ENCODE data around the gene CYP2R1.
A peak's percentile ranks its signal among the peaks of the same experiment; 100 is the strongest.

Gene CYP2R1

DNA sequence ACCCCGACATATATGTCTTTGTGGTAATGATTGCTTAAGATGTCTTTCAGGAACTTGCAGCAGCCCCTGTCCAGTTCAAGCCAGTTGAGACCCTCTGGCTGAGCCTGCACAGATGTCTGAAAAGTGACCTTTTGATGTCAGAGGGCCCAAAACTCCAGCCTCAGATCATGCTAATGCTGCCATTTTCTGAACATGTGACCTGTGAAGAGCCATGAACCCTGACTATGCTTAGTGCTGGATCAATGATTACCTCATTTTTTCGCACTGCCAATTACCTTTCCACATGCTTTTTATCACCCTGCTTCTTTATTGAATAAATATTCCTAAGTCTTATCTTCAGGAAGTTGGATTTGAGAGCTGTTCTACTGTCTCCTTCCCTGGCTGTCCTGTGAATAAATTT lies 6.9 kb upstream of the CYP2R1 start:
- H2BK120ac ChIP-seq (ENCODE audit: low read depth, low read length) = no peak overlapping the region
- no peaks in the 10 kb centered on the region for H3K79me1 ChIP-seq (ENCODE audit: low read depth, low read length)
- no peaks in the 10 kb centered on the region for H3K36me3 ChIP-seq (replicated peaks in 1 of 2; ENCODE audit: control insufficient read depth in 2 of 2, insufficient read depth in 2 of 2, low read length in 2 of 2)
- no peaks in the 10 kb centered on the region for H3K9me3 ChIP-seq (replicated peaks in 1 of 2; ENCODE audit: control insufficient read depth in 2 of 2, insufficient read depth in 1 of 2, low read depth in 1 of 2, low read length in 2 of 2)
- no peak overlapping the region for H4K8ac ChIP-seq (ENCODE audit: low read depth, low read length)
- H3K27me3 ChIP-seq (ENCODE audit: control insufficient read depth in 3 of 3, insufficient read depth in 3 of 3, low read depth in 1 of 3, low read length in 3 of 3) = no peaks in the 10 kb centered on the region
- H3K23ac ChIP-seq (ENCODE audit: low read depth, low read length, poor library complexity) = no peak overlapping the region
- H2BK5ac ChIP-seq (ENCODE audit: low read length) = no peak overlapping the region
- DNase-seq (ENCODE audit: low spot score) = no peak
- H3K4me3 ChIP-seq (ENCODE audit: low read length in 2 of 2) = no peak overlapping the region
- H3K14ac ChIP-seq (ENCODE audit: low read length) = no peak overlapping the region
- no peak overlapping the region for H4K91ac ChIP-seq (ENCODE audit: low read depth, low read length, poor library complexity)
- H2AK5ac ChIP-seq (ENCODE audit: low read depth, low read length) = no peak overlapping the region
- no CpG with 5 or more reads among the region's 2 CpGs for WGBS, 2 donors (ENCODE audit: extremely low coverage in 2 of 2, insufficient read length in 2 of 2, insufficient replicate concordance in 1 of 2)
- no peak overlapping the region for H3K18ac ChIP-seq (ENCODE audit: low read length)
- no peak overlapping the region for H2BK15ac ChIP-seq (ENCODE audit: low read length)
- H3K4me2 ChIP-seq (ENCODE audit: insufficient read depth, low read length, poor library complexity, severe bottlenecking) = no peak overlapping the region
- H3K9ac ChIP-seq (ENCODE audit: low read depth, low read length, poor library complexity) = no peak overlapping the region
- peak overlapping the region; percentile 36 for H2AFZ ChIP-seq (ENCODE audit: low read length)
- H3K4ac ChIP-seq (ENCODE audit: low read length) = no peak overlapping the region
- H3K4me1 ChIP-seq (ENCODE audit: control insufficient read depth in 2 of 2, insufficient read depth in 1 of 2, low read depth in 1 of 2, low read length in 2 of 2) = no peaks in the 10 kb centered on the region
- H3K27ac ChIP-seq (replicated peaks; ENCODE audit: low read length) = no peak overlapping the region
- no peak overlapping the region for H2BK12ac ChIP-seq (ENCODE audit: low read length)

DNA sequence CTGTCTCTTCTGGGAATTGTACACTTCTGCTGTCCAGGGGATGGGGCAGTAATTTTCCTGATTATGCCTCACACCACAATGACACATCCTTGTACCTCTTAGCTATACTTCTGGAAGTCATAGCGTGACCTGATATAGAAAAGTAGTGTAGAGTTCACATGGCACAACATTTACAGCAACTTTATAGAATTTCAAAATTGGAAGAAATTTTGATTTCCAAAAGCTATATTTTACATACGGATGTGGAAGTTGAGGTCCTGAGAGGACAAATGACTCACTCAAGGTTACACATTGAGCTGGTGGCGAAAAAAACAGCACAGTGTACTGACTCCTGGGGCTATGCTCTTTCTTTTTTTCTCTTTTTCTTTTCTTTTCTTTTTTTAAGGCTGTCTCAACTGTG lies 6.3 kb upstream of the CYP2R1 start:
- Histone ChIP-seq H3K4me1 (ENCODE audit: control insufficient read depth in 2 of 2, insufficient read depth in 1 of 2, low read depth in 1 of 2, low read length in 2 of 2) (no peaks in the 10 kb centered on the region), H3K4me3 (ENCODE audit: low read length in 2 of 2) (no peak overlapping the region)
- WGBS, 2 donors (ENCODE audit: extremely low coverage in 2 of 2, insufficient read length in 2 of 2, insufficient replicate concordance in 1 of 2) = no CpG with 5 or more reads among the region's 3 CpGs

DNA sequence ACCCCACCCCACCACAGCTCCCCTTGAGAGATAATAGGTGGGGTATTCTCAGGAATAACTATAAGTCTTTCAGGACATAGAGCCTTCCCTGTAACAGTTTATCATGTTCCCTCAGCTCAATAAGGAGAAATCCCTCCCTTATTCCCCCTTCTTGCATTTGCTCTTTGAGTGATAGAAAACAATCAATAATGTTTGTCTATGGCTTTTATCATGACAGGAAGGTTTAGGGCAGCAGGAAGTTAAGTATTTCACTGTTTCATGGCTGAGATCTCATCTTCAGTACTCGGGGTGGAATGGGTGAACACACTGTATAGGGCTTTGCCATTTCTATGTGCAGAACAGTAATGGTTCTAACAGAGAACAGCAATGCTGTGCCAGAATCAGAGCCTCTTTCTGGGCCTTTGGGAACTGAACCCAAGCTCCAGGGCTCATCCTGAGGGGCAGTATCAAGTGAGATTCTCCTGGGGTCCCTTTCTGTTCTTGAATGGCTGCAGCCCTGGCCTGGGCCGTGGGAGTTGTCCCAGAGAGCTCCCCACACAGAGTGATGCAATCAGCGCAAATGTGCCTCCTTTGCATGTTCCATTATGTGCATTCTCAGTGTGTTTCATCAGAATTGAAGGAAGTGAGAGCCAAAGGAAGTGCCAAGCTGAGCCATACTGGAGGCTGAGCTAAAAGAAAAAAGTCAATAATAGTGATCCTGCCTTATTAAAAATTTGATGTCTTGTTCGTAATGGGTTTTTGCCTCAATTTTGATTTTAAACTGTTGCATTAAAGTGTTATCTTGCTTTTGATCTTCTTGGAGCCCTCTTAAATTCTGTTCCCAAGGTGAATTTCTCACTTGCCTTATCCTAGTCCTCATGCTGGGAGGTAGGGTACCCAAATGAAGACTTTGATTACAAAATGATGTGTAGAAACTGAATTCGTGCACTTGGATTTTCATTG lies 2.9 kb upstream of the CYP2R1 start:
- H2AFZ ChIP-seq (ENCODE audit: low read length) = peak overlapping the region; percentile 84
- H3K27me3 ChIP-seq (ENCODE audit: control insufficient read depth in 3 of 3, insufficient read depth in 3 of 3, low read depth in 1 of 3, low read length in 3 of 3) = no peaks in the 10 kb centered on the region
- no peak overlapping the region for H4K8ac ChIP-seq (ENCODE audit: low read depth, low read length)
- no peaks in the 10 kb centered on the region for H3K79me1 ChIP-seq (ENCODE audit: low read depth, low read length)
- H3K23ac ChIP-seq (ENCODE audit: low read depth, low read length, poor library complexity) = no peak overlapping the region
- peaks cover 0 to 6% of the 10 kb centered on the region in 2 donors for H3K9me3 ChIP-seq (replicated peaks in 1 of 2; ENCODE audit: control insufficient read depth in 2 of 2, insufficient read depth in 1 of 2, low read depth in 1 of 2, low read length in 2 of 2)
- H2BK120ac ChIP-seq (ENCODE audit: low read depth, low read length) = no peak overlapping the region
- H3K14ac ChIP-seq (ENCODE audit: low read length) = no peak overlapping the region
- no peak overlapping the region for H2BK5ac ChIP-seq (ENCODE audit: low read length)
- H2AK5ac ChIP-seq (ENCODE audit: low read depth, low read length) = no peak overlapping the region
- no peak overlapping the region for H3K9ac ChIP-seq (ENCODE audit: low read depth, low read length, poor library complexity)
- H3K36me3 ChIP-seq (replicated peaks in 1 of 2; ENCODE audit: control insufficient read depth in 2 of 2, insufficient read depth in 2 of 2, low read length in 2 of 2) = no peaks in the 10 kb centered on the region
- no peak overlapping the region for H3K4me3 ChIP-seq (ENCODE audit: low read length in 2 of 2)
- H2BK15ac ChIP-seq (ENCODE audit: low read length) = no peak overlapping the region
- no peak overlapping the region for H3K4ac ChIP-seq (ENCODE audit: low read length)
- no peak overlapping the region for H4K91ac ChIP-seq (ENCODE audit: low read depth, low read length, poor library complexity)
- no peak overlapping the region for H3K18ac ChIP-seq (ENCODE audit: low read length)
- no CpG with 5 or more reads among the region's 5 CpGs for WGBS, 2 donors (ENCODE audit: extremely low coverage in 2 of 2, insufficient read length in 2 of 2, insufficient replicate concordance in 1 of 2)
- H3K4me2 ChIP-seq (ENCODE audit: insufficient read depth, low read length, poor library complexity, severe bottlenecking) = no peak overlapping the region
- no peak overlapping the region for H2BK12ac ChIP-seq (ENCODE audit: low read length)
- H3K4me1 ChIP-seq (ENCODE audit: control insufficient read depth in 2 of 2, insufficient read depth in 1 of 2, low read depth in 1 of 2, low read length in 2 of 2) = no peaks in the 10 kb centered on the region
- no peak overlapping the region for H3K27ac ChIP-seq (replicated peaks; ENCODE audit: low read length)
- DNase-seq (ENCODE audit: low spot score) = no peak

More for the DNA sequence above, 6.3 kb upstream of the CYP2R1 start:
- Histone ChIP-seq H3K23ac (ENCODE audit: low read depth, low read length, poor library complexity) (no peak overlapping the region), H3K9ac (ENCODE audit: low read depth, low read length, poor library complexity) (no peak overlapping the region), H3K27ac (replicated peaks; ENCODE audit: low read length) (no peak overlapping the region), H4K8ac (ENCODE audit: low read depth, low read length) (no peak overlapping the region), H3K27me3 (ENCODE audit: control insufficient read depth in 3 of 3, insufficient read depth in 3 of 3, low read depth in 1 of 3, low read length in 3 of 3) (no peaks in the 10 kb centered on the region), H3K4ac (ENCODE audit: low read length) (no peak overlapping the region), H2AK5ac (ENCODE audit: low read depth, low read length) (no peak overlapping the region), H3K4me2 (ENCODE audit: insufficient read depth, low read length, poor library complexity, severe bottlenecking) (no peak overlapping the region), H3K36me3 (replicated peaks in 1 of 2; ENCODE audit: control insufficient read depth in 2 of 2, insufficient read depth in 2 of 2, low read length in 2 of 2) (no peaks in the 10 kb centered on the region), H4K91ac (ENCODE audit: low read depth, low read length, poor library complexity) (no peak overlapping the region), H3K18ac (ENCODE audit: low read length) (no peak overlapping the region), H2BK120ac (ENCODE audit: low read depth, low read length) (no peak overlapping the region), H2BK12ac (ENCODE audit: low read length) (no peak overlapping the region), H2BK15ac (ENCODE audit: low read length) (no peak overlapping the region), H2AFZ (ENCODE audit: low read length) (peak overlapping the region; percentile 36), H3K79me1 (ENCODE audit: low read depth, low read length) (no peaks in the 10 kb centered on the region), H3K14ac (ENCODE audit: low read length) (no peak overlapping the region), H2BK5ac (ENCODE audit: low read length) (no peak overlapping the region), H3K9me3 (replicated peaks in 1 of 2; ENCODE audit: control insufficient read depth in 2 of 2, insufficient read depth in 1 of 2, low read depth in 1 of 2, low read length in 2 of 2) (no peaks in the 10 kb centered on the region)
- DNase-seq (ENCODE audit: low spot score) = no peak

DNA sequence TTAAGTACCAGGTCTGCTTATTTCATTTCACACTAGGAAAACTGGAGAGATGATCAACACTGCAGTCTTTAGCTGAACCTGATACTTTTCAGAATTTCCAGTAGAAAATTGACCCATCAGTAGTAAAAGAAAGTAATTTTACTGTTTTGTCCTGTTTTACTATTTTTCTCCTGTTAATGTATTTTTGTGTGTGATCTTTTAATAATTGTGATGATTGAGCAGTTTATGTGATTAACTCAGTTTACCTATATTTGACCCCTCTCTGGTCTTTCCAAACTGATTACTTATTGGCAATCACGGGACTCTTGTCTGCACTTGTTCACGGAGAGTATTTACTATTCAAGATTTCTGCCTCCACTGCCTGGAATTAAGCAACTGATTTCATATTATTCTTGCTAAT lies 546 bp upstream of the CYP2R1 start:
- no peak for DNase-seq (ENCODE audit: low spot score)
- no peak overlapping the region for H3K4ac ChIP-seq (ENCODE audit: low read length)
- H3K36me3 ChIP-seq (replicated peaks in 1 of 2; ENCODE audit: control insufficient read depth in 2 of 2, insufficient read depth in 2 of 2, low read length in 2 of 2) = no peaks in the 10 kb centered on the region
- no peak overlapping the region for H4K91ac ChIP-seq (ENCODE audit: low read depth, low read length, poor library complexity)
- peak overlapping the region; percentile 34 for H3K4me2 ChIP-seq (ENCODE audit: insufficient read depth, low read length, poor library complexity, severe bottlenecking)
- no peak overlapping the region for H3K14ac ChIP-seq (ENCODE audit: low read length)
- no peak overlapping the region for H2BK5ac ChIP-seq (ENCODE audit: low read length)
- H3K9me3 ChIP-seq (replicated peaks in 1 of 2; ENCODE audit: control insufficient read depth in 2 of 2, insufficient read depth in 1 of 2, low read depth in 1 of 2, low read length in 2 of 2) = peaks cover 0 to 6% of the 10 kb centered on the region in 2 donors
- no peak overlapping the region for H3K27ac ChIP-seq (replicated peaks; ENCODE audit: low read length)
- H3K27me3 ChIP-seq (ENCODE audit: control insufficient read depth in 3 of 3, insufficient read depth in 3 of 3, low read depth in 1 of 3, low read length in 3 of 3) = no peaks in the 10 kb centered on the region
- no peak overlapping the region for H3K23ac ChIP-seq (ENCODE audit: low read depth, low read length, poor library complexity)
- H4K8ac ChIP-seq (ENCODE audit: low read depth, low read length) = no peak overlapping the region
- H2BK15ac ChIP-seq (ENCODE audit: low read length) = no peak overlapping the region
- H3K4me1 ChIP-seq (ENCODE audit: control insufficient read depth in 2 of 2, insufficient read depth in 1 of 2, low read depth in 1 of 2, low read length in 2 of 2) = no peaks in the 10 kb centered on the region
- peak overlapping the region; percentile 98 for H2AFZ ChIP-seq (ENCODE audit: low read length)
- peak overlapping the region in 1 of 2 donors; percentile 58 for H3K4me3 ChIP-seq (ENCODE audit: low read length in 2 of 2)
- no peak overlapping the region for H2AK5ac ChIP-seq (ENCODE audit: low read depth, low read length)
- H2BK12ac ChIP-seq (ENCODE audit: low read length) = no peak overlapping the region
- H2BK120ac ChIP-seq (ENCODE audit: low read depth, low read length) = no peak overlapping the region
- no peak overlapping the region for H3K9ac ChIP-seq (ENCODE audit: low read depth, low read length, poor library complexity)
- WGBS, 2 donors (ENCODE audit: extremely low coverage in 2 of 2, insufficient read length in 2 of 2, insufficient replicate concordance in 1 of 2) = no CpG with 5 or more reads among the region's 2 CpGs
- H3K79me1 ChIP-seq (ENCODE audit: low read depth, low read length) = no peaks in the 10 kb centered on the region
- no peak overlapping the region for H3K18ac ChIP-seq (ENCODE audit: low read length)
